Measurements from ENCODE around the gene KRT6A.
A peak's percentile ranks its signal among the peaks of the same experiment; 100 is the strongest.

The KRT6A gene

DNA sequence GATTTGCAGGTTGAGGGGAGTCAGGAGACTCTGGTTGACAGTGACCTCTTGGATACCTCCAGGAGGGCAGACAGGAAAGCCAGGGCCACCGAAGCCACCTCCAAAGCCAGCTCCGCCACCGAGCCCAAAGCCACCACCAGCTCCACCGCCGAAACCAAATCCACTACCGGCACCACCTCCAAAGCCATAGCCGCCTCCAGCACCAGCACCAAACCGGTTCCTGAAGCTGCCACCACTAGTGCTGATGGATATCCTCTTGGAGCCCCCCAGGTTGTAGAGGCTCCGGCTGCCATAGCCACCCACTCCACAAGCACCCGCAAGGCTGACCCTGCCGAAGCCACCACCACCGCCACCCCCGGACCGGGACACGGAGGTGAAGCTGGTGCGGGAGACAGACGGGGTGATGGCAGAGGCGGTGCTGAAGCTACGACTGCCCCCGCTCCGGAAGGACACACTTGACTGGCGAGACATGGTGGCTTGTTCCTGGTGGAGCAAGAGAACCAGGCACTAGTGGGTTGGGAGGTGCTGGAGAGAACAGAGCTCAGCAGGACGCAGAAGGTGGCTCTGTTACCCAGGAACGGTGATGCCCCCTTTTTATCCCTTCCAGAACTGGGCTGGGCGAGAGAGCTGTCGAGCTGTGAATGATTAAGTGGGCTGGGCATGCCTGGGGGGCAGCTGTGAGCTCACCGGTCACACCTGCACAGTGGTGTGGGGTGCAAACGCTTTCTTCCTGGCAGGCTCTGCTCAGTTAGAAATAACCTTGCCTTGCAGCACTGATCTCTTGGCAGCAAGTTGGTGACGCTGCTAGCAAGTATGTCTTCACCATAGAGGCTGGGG is 27.0 kb upstream of the KRT6A start, which contains the start of gene KRT5:
TSS of gene KRT5 (minus strand) at position 569 of the 837 bp plus-strand sequence. CDS start at position 471, 98 bp downstream.
- H3K9me3 ChIP-seq, result no peaks in the 10 kb centered on the region
- no peaks in the 10 kb centered on the region for H3K4me1 ChIP-seq
- H3K36me3 ChIP-seq (replicated peaks), result no peaks in the 10 kb centered on the region
- in situ Hi-C loops (cut with MboI; ENCODE audit: low sequenced_read_pairs), result no loop called here
- DNase-seq (ENCODE audit: low spot score in 2 of 2), result no peak
- peaks cover 12% of the 10 kb centered on the region for H3K27me3 ChIP-seq (ENCODE audit: low read depth)
- no peak within 1 kb of the TSS for H3K4me3 ChIP-seq

DNA sequence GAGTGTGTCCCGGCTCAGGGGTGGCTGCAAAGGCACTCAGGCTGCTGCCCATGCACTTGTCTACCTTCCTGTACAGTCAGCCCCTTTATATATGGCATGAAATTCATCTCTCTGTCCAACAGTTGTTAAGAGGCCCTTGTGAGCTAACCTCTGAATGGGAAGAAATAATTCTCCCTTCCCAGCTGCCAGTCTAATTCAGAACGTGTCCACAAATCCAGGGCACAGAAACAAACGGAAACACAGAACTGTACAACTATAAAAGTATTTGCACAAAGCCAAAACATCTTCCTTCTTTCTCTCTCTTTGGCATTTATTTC is 26.3 kb upstream of the KRT6A start:
- peaks cover 12% of the 10 kb centered on the region for H3K27me3 ChIP-seq (ENCODE audit: low read depth)
- H3K9me3 ChIP-seq, result no peaks in the 10 kb centered on the region
- no peak overlapping the region for H3K4me3 ChIP-seq
- no peak for DNase-seq (ENCODE audit: low spot score in 2 of 2)
- H3K36me3 ChIP-seq (replicated peaks), result no peaks in the 10 kb centered on the region
- in situ Hi-C loops (cut with MboI; ENCODE audit: low sequenced_read_pairs), result no loop called here
- no peaks in the 10 kb centered on the region for H3K4me1 ChIP-seq

DNA sequence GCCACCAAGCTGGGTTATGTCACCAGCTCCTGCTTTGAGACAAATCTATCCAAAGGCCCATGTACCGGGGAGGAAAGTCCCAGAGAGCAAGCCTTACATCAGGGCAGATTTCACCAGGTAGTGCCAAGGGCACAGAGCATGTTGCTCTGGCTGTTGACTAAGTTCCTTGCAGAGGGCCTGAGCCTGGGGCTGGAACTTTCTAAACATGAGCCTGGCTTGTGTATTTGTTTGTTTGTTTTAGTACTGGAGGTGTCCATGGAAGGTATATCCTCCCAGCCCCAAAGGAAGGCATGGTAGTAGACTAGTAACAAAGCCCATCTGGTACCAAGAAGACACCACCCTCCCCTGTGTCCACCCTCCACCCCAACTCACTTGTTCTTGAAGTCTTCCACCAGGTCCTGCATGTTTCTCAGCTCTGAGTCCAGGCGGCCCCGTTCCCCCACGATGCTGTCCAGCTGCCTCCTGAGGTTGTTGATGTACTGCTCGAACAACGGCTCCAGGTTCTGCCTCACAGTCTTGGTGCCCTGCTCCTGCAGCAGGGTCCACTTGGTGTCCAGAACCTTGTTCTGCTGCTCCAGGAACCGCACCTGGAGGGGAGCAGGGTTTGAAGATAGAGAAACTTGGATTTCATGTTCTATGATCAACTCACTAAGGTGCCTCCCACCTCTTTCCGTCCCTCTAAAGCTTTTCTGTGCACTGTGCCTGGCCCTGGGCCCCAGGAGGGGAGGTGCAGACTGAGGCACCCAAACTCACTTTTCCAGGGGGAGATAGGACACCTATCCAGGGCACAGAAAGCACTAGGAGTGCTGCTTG is 25.7 kb upstream of the KRT6A start:
- no peaks in the 10 kb centered on the region for H3K4me1 ChIP-seq
- peaks cover 12% of the 10 kb centered on the region for H3K27me3 ChIP-seq (ENCODE audit: low read depth)
- DNase-seq (ENCODE audit: low spot score in 2 of 2), result no peak
- H3K4me3 ChIP-seq, result no peak overlapping the region
- in situ Hi-C loops (cut with MboI; ENCODE audit: low sequenced_read_pairs), result no loop called here
- no peaks in the 10 kb centered on the region for H3K36me3 ChIP-seq (replicated peaks)
- H3K9me3 ChIP-seq, result no peaks in the 10 kb centered on the region

DNA sequence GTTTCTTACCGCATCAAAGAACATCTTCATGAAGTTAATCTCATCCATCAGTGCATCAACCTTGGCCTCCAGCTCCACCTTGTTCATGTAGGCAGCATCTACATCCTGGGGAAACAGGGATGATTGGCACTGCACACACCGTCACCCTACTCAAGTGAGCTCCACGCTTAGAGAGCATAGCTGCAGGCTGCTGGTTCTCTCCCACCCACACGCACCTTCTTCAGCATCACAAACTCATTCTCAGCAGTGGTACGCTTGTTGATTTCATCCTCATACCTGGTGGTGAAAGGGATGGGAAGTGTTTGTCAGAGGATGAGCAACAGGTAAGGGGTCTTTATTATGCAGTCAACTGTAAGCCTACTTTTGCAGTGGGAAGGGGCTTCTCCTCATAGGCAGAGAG is 24.8 kb upstream of the KRT6A start:
- H3K9me3 ChIP-seq, result no peaks in the 10 kb centered on the region
- DNase-seq (ENCODE audit: low spot score in 2 of 2), result no peak
- H3K27me3 ChIP-seq (ENCODE audit: low read depth), result peaks cover 18% of the 10 kb centered on the region
- in situ Hi-C loops (cut with MboI; ENCODE audit: low sequenced_read_pairs), result no loop called here
- H3K4me1 ChIP-seq, result no peaks in the 10 kb centered on the region
- no peak overlapping the region for H3K4me3 ChIP-seq
- no peaks in the 10 kb centered on the region for H3K36me3 ChIP-seq (replicated peaks)

DNA sequence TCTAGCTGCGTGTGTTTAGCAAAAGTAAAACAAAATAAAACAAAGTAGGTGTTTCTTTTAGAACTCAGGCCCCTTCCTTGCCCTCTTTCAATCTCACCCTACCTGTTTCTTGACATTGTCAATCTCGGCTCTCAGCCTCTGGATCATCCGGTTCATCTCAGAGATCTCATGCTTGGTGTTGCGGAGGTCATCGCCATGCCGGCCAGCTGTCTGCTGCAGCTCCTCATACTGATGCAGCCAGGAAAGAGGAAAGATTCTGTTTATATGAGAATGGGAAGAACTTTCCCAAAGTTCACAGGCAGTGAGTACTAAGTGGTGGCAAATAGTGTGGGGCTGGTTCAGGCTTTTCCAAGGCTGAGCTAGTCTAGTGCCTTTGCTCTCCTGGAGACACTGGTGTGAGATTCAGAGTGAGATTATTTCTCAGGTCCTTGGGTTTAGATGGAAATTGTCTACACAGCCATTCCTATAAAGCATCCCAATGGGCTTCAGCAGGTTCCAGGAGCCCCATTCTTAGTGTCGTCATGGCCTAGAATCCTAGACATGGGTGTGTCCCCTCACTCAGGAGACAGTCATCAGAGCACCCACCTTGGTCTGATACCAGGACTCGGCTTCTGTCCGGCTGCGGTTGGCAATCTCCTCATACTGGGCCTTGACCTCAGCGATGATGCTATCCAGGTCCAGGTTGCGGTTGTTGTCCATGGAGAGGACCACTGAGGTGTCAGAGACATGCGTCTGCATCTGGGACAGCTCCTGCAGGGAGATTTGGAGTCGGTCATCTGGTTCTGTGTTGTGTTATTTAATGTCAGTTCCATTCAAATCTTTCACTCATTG is 24.2 kb upstream of the KRT6A start:
- Histone ChIP-seq H3K4me1 (no peaks in the 10 kb centered on the region), H3K9me3 (no peaks in the 10 kb centered on the region), H3K27me3 (ENCODE audit: low read depth) (peaks cover 17% of the 10 kb centered on the region), H3K36me3 (replicated peaks) (no peaks in the 10 kb centered on the region), H3K4me3 (no peak overlapping the region)
- DNase-seq (ENCODE audit: low spot score in 2 of 2), result no peak
- in situ Hi-C loops (cut with MboI; ENCODE audit: low sequenced_read_pairs), result no loop called here

DNA sequence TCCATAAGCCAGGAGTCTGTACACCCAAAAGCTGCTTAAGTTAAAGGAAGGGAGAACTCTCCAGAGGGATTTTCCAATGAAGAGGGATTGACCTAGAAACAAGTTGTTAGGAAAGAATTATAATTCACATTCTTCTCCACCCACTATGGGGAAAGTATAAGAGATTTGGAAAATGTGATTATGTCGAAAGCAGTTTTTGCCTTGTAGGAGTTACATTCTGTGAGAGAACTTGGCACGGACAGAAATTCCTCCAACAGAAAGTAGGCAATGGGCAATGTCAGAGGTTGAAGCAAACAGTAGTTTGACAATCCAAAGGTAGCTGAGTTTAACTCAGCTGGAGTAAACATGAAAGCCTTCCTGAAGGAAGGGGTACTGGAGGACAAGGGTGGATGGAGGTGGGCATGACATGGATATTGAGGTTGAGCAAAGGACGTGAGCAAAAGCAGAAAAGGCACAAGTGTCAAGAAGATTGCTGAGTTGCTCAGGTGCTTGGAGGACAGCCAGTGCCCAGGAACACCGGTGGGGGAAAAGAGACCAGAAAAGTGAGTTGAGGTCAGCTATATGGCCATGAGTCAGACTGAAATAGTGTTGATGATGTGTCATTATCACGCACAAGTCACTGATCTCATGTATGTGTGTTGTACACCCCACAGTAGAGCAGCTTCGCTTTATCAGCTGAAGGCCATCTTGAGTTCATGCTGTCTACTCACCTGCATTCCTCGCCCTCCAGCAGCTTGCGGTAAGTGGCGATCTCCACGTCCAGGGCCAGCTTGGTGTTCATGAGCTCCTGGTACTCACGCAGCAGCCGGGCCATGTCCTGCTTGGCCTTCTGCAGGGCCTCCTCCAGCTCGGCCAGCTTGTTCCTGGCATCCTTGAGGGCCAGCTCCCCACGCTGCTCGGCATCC is 23.1 kb upstream of the KRT6A start:
- H3K9me3 ChIP-seq, result peaks cover 2% of the 10 kb centered on the region; the same call in 1 of the 2 replicates
- H3K36me3 ChIP-seq (replicated peaks), result no peaks in the 10 kb centered on the region
- no peaks in the 10 kb centered on the region for H3K4me1 ChIP-seq
- no peak for DNase-seq (ENCODE audit: low spot score in 2 of 2)
- H3K4me3 ChIP-seq, result no peak overlapping the region
- in situ Hi-C loops (cut with MboI; ENCODE audit: low sequenced_read_pairs), result no loop called here
- peaks cover 13% of the 10 kb centered on the region for H3K27me3 ChIP-seq (ENCODE audit: low read depth)

DNA sequence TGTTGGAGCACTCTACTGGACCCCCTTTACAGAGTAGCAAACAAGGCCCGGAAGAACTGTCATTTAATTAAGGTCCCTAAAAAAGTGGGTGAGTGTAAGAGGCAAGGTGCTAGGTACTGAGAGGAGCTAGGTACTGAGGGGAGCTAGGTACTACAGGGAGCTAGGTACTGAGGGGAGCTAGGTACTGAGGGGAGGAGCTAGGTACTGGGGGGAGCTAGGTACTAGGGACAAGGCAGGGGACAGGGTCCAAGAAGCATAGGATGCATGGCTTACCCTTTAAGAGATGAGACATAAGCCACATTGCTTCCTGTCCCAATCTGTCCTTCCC is 22.2 kb upstream of the KRT6A start:
- no peak overlapping the region for H3K4me3 ChIP-seq
- H3K36me3 ChIP-seq (replicated peaks), result no peaks in the 10 kb centered on the region
- H3K4me1 ChIP-seq, result no peaks in the 10 kb centered on the region
- DNase-seq (ENCODE audit: low spot score in 2 of 2), result no peak
- peaks cover 5% of the 10 kb centered on the region; the same call in 1 of the 2 replicates for H3K9me3 ChIP-seq
- in situ Hi-C loops (cut with MboI; ENCODE audit: low sequenced_read_pairs), result no loop called here
- H3K27me3 ChIP-seq (ENCODE audit: low read depth), result peaks cover 13% of the 10 kb centered on the region

DNA sequence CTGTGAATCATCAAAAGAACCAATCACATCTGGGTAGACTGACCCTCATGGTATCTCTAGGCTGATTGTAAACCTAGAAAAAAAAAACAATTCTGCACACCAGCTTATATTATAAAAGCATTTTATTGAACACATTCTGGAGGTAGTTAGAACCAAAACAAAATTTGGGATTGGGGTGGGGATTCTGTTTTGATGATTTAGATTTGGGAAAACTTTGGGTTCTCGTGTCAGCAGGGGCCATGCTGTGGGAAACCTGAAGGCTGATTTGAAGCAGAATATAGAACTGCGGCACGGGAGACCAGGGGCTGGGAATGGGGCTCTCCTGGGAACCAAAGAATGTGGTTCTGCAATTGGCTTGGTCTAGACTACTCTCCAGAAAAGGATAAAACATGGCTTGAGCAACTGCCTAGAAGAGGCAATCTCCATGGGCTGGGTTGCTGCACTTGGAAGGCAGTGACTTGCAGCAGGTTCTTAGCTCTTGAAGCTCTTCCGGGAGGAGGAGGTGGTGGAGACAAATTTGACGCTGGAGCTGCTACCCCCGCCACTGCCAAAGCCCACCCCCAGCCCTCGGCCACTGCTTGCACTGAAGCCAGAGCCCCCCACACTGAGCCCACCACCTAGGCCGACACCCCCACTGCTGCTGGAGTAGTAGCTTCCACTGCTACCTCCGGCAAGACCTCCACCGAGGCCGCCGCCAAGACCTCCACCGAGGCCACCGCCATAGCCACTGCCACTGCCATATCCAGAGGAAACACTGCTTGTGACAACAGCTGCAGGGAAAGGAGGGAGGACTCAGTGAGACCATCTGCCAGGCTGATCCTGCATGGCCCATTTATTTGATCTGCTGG is 21.6 kb upstream of the KRT6A start:
- H3K4me1 ChIP-seq, result no peaks in the 10 kb centered on the region
- no peak for DNase-seq (ENCODE audit: low spot score in 2 of 2)
- no peaks in the 10 kb centered on the region for H3K36me3 ChIP-seq (replicated peaks)
- H3K9me3 ChIP-seq, result peaks cover 5% of the 10 kb centered on the region; the same call in 1 of the 2 replicates
- H3K27me3 ChIP-seq (ENCODE audit: low read depth), result peaks cover 13% of the 10 kb centered on the region
- in situ Hi-C loops (cut with MboI; ENCODE audit: low sequenced_read_pairs), result no loop called here
- H3K4me3 ChIP-seq, result no peak overlapping the region

DNA sequence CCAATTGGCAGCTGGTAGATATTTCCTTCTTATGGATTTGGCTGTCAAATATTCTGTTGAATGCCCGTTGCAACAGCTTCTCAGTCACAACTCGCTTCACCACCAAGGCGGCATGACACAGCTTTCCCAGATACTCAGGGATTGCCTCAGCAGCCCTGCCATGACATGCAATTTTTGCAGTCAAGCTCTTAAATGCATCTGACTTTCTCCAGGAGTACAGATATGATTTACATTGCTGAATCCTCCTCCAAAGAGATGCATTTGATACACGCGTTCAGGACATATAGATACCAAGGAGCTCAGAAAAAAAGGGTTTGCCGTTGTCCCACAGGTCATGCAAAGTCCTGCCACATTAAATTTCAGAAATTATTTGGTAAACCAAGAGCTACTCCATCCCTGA is 20.7 kb upstream of the KRT6A start:
- H3K36me3 ChIP-seq (replicated peaks), result no peaks in the 10 kb centered on the region
- H3K4me1 ChIP-seq, result no peaks in the 10 kb centered on the region
- in situ Hi-C loops (cut with MboI; ENCODE audit: low sequenced_read_pairs), result no loop called here
- H3K4me3 ChIP-seq, result no peak overlapping the region
- H3K27me3 ChIP-seq (ENCODE audit: low read depth), result peaks cover 13% of the 10 kb centered on the region
- H3K9me3 ChIP-seq, result peaks cover 5% of the 10 kb centered on the region; the same call in 1 of the 2 replicates
- no peak for DNase-seq (ENCODE audit: low spot score in 2 of 2)

DNA sequence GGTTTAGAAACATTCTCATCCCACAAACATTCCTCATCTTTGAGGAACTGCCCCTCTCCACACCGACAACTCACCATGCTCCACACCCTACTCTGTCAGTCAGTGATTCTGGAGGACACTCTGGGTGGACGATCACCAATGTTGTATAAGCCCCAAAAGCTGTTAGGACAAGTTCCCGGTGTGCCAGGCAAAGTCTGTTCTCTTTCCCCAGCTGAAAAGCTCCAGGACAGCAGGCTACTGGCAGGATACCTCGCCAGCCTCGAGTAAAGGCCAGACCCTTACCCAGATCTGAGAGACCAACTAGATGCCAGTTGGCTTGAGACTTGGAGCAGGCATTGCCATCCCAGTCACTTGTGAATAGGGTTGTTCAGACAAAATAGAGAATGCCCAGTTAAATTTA is 15.2 kb upstream of the KRT6A start:
- Histone ChIP-seq H3K9me3 (peaks cover 5% of the 10 kb centered on the region; the same call in 1 of the 2 replicates), H3K4me1 (no peaks in the 10 kb centered on the region), H3K36me3 (replicated peaks) (no peaks in the 10 kb centered on the region), H3K27me3 (ENCODE audit: low read depth) (peaks cover 6% of the 10 kb centered on the region), H3K4me3 (no peak overlapping the region)
- DNase-seq (ENCODE audit: low spot score in 2 of 2), result no peak
- in situ Hi-C loops (cut with MboI; ENCODE audit: low sequenced_read_pairs), result no loop called here

DNA sequence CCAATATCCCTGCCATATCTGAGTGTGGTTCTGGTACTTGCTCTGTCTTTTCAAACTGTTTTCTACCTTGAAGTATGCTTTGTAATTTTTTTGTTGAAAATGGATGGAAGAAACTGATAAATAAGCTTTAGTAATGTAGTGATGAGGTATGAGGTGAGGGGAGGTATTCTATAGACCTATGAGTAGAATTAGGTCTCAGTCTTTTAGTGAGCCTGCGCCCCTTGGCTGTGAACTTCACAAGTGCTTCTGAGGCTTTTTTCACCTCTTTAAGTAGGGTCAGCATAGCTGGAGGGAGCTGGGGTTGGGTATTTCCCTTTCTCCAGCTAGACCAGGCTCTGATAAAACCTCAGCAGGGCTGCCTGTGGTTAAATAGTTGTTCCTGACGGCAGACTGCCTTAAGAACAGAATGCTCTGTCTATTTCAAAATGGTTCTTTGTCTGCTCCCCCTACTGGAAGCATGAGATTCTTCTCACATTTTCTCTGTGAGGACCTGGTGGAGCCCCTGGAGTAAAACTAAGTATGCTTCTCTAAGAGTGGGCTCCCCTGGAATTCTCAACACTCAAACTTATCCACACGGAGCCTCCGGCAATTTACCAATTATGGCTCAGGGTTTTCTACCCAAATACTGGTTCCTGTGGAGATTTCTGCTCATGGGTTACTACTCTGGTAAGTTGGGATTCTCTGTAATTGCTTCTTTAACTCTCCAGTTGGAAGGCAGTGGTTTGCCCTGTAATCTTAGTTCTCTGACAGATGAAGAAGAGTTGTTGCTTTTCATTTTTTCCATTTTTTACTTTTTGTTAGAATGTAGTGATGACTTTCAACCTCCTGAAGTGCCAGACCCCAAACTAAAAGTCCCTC is 14.0 kb upstream of the KRT6A start:
- DNase-seq (ENCODE audit: low spot score in 2 of 2), result peak in 1 of 2 experiments; percentile 27
- in situ Hi-C loops (cut with MboI; ENCODE audit: low sequenced_read_pairs), result no loop called here
- no peaks in the 10 kb centered on the region for H3K4me1 ChIP-seq
- no peaks in the 10 kb centered on the region for H3K36me3 ChIP-seq (replicated peaks)
- H3K27me3 ChIP-seq (ENCODE audit: low read depth), result peaks cover 3% of the 10 kb centered on the region; the same call in 1 of the 2 replicates
- no peak overlapping the region for H3K4me3 ChIP-seq
- peaks cover 5% of the 10 kb centered on the region; the same call in 1 of the 2 replicates for H3K9me3 ChIP-seq

Data from HAP-1 (cell line).